Transverse colon (tissue), 4 donors: ENCODE measurements around the gene FLT4.

Experiments
- POLR2AphosphoS5 ChIP-seq, 3 donors: sonication (generic); formaldehyde crosslinking; IDR thresholded peaks; one replicate each; pipeline ENCODE4 v1.6.1; 2016; ENCODE audit warnings: antibody characterized with exemption in 3 of 3
- TF ChIP-seq, protein P1 (sequence below), 5 experiments: fragments of 200-600 bp in 3 of 5; fragments of 450-650 bp in 2 of 5; sonication (generic) in 3 of 5; IDR thresholded peaks; 1 replicate in 2 of 5; 2 replicates in 3 of 5; pipeline ENCODE4 v1.5.1; 2016 to 2017; ENCODE audit warnings: antibody characterized with exemption in 5 of 5, inconsistent platforms in 3 of 5, mild to moderate bottlenecking in 2 of 5, moderate library complexity in 1 of 5

DNA sequence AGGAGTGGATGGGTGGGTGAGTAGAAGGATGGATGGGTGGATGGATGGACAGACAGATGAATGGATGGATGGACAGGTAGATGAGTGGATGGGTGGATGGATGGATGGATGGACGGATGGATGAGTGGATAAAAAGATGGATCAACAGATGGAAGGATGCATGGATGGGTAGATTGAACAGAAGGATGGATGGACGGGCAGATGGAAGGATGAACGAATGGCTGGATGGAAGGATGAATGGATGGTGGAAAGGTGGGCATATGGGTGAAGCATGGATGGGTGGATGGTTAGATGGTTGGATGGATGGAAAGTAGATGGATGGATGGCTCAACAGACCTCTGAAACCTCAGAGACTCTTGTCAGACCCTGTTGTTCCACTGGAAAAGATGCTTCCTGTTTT is 10.1 kb downstream of the FLT4 start:
- TF ChIP-seq, protein P1, sequence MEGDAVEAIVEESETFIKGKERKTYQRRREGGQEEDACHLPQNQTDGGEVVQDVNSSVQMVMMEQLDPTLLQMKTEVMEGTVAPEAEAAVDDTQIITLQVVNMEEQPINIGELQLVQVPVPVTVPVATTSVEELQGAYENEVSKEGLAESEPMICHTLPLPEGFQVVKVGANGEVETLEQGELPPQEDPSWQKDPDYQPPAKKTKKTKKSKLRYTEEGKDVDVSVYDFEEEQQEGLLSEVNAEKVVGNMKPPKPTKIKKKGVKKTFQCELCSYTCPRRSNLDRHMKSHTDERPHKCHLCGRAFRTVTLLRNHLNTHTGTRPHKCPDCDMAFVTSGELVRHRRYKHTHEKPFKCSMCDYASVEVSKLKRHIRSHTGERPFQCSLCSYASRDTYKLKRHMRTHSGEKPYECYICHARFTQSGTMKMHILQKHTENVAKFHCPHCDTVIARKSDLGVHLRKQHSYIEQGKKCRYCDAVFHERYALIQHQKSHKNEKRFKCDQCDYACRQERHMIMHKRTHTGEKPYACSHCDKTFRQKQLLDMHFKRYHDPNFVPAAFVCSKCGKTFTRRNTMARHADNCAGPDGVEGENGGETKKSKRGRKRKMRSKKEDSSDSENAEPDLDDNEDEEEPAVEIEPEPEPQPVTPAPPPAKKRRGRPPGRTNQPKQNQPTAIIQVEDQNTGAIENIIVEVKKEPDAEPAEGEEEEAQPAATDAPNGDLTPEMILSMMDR (IDR thresholded peaks at IDR 0.05), result no peak
- TF ChIP-seq POLR2AphosphoS5 (IDR thresholded peaks at IDR 0.05), result no peak
